ENCODE results near the gene EVA1C. TPM values are rescaled to one million over a fixed set of nuclear protein-coding genes. Genes with fewer than 3 reads are reported as not detected.

Gene EVA1C
- total RNA-seq, 2 experiments from 2014 or later = 11.1 to 12.7 TPM

DNA sequence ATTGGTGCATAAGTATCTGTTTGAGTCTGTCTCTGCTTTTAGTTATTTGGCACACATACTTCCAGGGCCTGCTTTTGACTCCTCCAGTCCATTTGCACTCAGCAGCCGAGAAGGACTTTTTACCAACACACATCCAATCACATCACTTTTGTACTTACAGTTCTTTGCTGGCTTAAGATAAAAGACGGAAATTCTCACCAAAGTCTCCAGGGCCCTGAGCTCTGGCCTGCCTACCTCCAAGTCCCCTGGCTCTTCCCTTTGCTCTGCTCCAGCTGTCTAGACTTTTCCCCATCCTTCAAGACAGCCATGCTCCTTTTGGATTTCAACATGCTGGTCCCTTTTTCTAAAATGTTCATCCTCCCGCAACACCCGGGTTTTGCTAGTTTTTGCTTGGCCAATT is 2.2 kb upstream of the EVA1C start:
- TF ChIP-seq, protein P1, sequence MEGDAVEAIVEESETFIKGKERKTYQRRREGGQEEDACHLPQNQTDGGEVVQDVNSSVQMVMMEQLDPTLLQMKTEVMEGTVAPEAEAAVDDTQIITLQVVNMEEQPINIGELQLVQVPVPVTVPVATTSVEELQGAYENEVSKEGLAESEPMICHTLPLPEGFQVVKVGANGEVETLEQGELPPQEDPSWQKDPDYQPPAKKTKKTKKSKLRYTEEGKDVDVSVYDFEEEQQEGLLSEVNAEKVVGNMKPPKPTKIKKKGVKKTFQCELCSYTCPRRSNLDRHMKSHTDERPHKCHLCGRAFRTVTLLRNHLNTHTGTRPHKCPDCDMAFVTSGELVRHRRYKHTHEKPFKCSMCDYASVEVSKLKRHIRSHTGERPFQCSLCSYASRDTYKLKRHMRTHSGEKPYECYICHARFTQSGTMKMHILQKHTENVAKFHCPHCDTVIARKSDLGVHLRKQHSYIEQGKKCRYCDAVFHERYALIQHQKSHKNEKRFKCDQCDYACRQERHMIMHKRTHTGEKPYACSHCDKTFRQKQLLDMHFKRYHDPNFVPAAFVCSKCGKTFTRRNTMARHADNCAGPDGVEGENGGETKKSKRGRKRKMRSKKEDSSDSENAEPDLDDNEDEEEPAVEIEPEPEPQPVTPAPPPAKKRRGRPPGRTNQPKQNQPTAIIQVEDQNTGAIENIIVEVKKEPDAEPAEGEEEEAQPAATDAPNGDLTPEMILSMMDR (IDR thresholded peaks at IDR 0.05) = no peak
- no peaks in the 10 kb centered on the region for H3K9me3 Mint-ChIP-seq
- Histone ChIP-seq H3K36me3 (ENCODE audit: insufficient read depth, low read length) (no peaks in the 10 kb centered on the region), H3K27ac (ENCODE audit: low read depth in 1 of 2, low read length in 2 of 2) (peak overlapping the region in 1 of 2 donors; percentile 3), H3K4me1 (ENCODE audit: insufficient read depth, low read length) (peaks cover 27% of the 10 kb centered on the region), H3K4me3 (ENCODE audit: low read length) (no peak overlapping the region), H3K27me3 (ENCODE audit: control insufficient read depth in 1 of 2, insufficient read depth in 2 of 2, low read length in 2 of 2) (no peaks in the 10 kb centered on the region), H3K9me3 (ENCODE audit: control insufficient read depth in 1 of 2, insufficient read depth in 1 of 2, low read length in 2 of 2) (no peaks in the 10 kb centered on the region)
- H3K27ac Mint-ChIP-seq = peak overlapping the region; percentile 72
- H3K27me3 Mint-ChIP-seq = no peaks in the 10 kb centered on the region
- ChIA-PET CTCF (no interaction called here), POLR2A (interaction anchor here (2.8 kb wide), 1 partner anchor 17 kb away, joined by 26 read pairs; the partner anchor contains the start of gene URB1)
- ATAC-seq (ENCODE audit: poor library complexity) (no peak), DNase-seq (no peak)
- peak overlapping the region; percentile 96 for H3K4me3 Mint-ChIP-seq
- H3K36me3 Mint-ChIP-seq (ENCODE audit: low read depth) = peaks cover 9% of the 10 kb centered on the region
- peaks cover 44% of the 10 kb centered on the region for H3K4me1 Mint-ChIP-seq (ENCODE audit: low read depth)
- intact Hi-C loops (cut with DNase I, micrococcal nuclease) = loop anchor here in 1 of 2 experiments (5.0 kb wide), 1 partner anchor 82 kb away; no protein-coding TSS in a partner anchor

DNA sequence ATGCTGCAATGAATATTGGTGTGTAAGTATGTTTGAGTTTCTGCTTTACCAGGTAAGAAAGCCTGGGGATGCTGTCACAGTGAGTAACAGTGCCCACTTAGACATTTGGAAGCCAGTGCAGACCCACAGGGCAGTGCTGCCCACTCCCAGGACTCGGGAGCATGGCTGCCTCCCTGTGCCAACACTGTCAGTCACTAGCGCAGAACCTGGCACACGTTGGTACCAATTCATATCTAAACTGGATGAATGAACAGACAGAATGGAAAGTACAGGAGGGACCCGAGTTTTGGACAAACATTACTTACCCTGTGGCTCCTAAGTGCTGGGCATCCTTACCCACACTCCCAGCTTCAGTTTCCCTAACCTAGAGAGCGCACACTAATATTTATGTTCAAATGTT is 1.6 kb upstream of the EVA1C start:
- Histone ChIP-seq H3K4me1 (ENCODE audit: insufficient read depth, low read length) (peaks cover 31% of the 10 kb centered on the region), H3K4me3 (ENCODE audit: low read length) (peak overlapping the region; percentile 96), H3K36me3 (ENCODE audit: insufficient read depth, low read length) (no peaks in the 10 kb centered on the region), H3K27me3 (ENCODE audit: control insufficient read depth in 1 of 2, insufficient read depth in 2 of 2, low read length in 2 of 2) (no peaks in the 10 kb centered on the region), H3K27ac (ENCODE audit: low read depth in 1 of 2, low read length in 2 of 2) (peak overlapping the region in 1 of 2 donors; percentile 96), H3K9me3 (ENCODE audit: control insufficient read depth in 1 of 2, insufficient read depth in 1 of 2, low read length in 2 of 2) (no peaks in the 10 kb centered on the region)
- ATAC-seq (ENCODE audit: poor library complexity) = no peak
- intact Hi-C loops (cut with DNase I, micrococcal nuclease) = loop anchor here (1.0 to 5.0 kb wide), 2 partner anchors 18 to 81 kb away; partner anchors contain the start of gene URB1 (in 1 of the 2)
- H3K36me3 Mint-ChIP-seq (ENCODE audit: low read depth) = peaks cover 9% of the 10 kb centered on the region
- H3K27me3 Mint-ChIP-seq = no peaks in the 10 kb centered on the region
- H3K4me1 Mint-ChIP-seq (ENCODE audit: low read depth) = peaks cover 51% of the 10 kb centered on the region
- ChIA-PET CTCF (interaction anchor here (4.9 kb wide), 1 partner anchor 189 kb away, joined by 19 read pairs; no protein-coding TSS in a partner anchor), POLR2A (interaction anchor here (1.0 to 4.4 kb wide), 7 partner anchors 8 to 361 kb away, joined by 3 to 52 read pairs (median 13); partner anchors contain the start of genes CFAP298, PAXBP1 and URB1)
- peak in 1 of 14 experiments; percentile 6 for DNase-seq
- peak overlapping the region; percentile 96 for H3K4me3 Mint-ChIP-seq
- H3K27ac Mint-ChIP-seq = peak overlapping the region; percentile 97
- no peaks in the 10 kb centered on the region for H3K9me3 Mint-ChIP-seq
- TF ChIP-seq, protein P1 (IDR thresholded peaks at IDR 0.05) = no peak

DNA sequence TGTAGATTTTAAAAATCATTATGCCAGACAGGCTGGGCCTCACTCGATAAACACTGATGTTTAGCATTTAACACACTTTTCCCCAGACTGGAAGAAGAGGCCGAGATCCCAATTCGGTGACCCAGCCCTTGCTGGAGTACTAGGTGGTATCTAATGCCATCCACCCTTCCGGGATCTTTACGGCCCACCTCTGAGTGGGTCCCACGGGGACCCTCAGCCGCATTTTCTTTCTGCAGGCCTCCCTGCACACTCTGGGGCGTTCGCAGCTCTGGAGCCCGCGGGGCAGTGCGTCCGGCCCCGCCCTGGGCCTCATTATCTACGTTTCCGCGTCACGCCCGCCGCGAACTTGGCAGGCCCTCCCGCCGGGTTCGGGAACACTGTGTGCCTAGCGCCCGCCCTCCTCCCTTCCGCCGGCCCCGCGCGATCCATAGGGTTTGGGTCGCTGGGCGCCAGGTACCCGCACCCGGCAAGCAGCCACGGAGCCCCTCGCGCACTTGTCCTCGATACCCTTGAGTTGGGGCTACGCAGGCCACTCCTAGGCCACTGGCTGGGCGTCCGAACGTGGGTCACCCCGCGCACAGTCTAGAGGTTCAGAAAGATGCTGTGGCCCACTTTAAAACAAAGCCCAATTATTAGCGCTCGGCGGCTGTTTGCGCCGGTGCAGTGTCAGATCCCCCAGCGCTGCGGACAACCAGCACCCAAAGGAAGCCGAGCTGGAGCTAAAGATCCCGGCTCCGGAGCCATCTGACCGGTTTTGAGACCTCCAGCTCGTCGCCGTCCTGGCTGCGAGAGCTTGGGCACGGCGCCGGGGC is 950 bp upstream of the EVA1C start:
- TF ChIP-seq, protein P1 (IDR thresholded peaks at IDR 0.05) = no peak
- peak overlapping the region; percentile 97 for H3K27ac Mint-ChIP-seq
- H3K36me3 Mint-ChIP-seq (ENCODE audit: low read depth) = peaks cover 9% of the 10 kb centered on the region
- H3K4me3 Mint-ChIP-seq = peak overlapping the region; percentile 96
- DNase-seq (peak; percentile 35 to 86 (median 59)), ATAC-seq (ENCODE audit: poor library complexity) (peak; percentile 45)
- H3K9me3 ChIP-seq (ENCODE audit: control insufficient read depth in 1 of 2, insufficient read depth in 1 of 2, low read length in 2 of 2) = no peaks in the 10 kb centered on the region
- intact Hi-C loops (cut with DNase I, micrococcal nuclease) = loop anchor here (1.0 to 5.0 kb wide), 3 partner anchors 18 to 157 kb away; partner anchors contain the start of gene URB1 (in 1 of the 2)
- H3K27me3 ChIP-seq (ENCODE audit: control insufficient read depth in 1 of 2, insufficient read depth in 2 of 2, low read length in 2 of 2) = no peaks in the 10 kb centered on the region
- ChIA-PET POLR2A (interaction anchor here (1.0 to 4.4 kb wide), 8 partner anchors 9 to 1068 kb away, joined by 3 to 52 read pairs (median 12); partner anchors contain the start of genes CFAP298, PAXBP1, TMEM50B and URB1), CTCF (interaction anchor here (1.4 to 4.9 kb wide), 2 partner anchors 8 to 189 kb away, joined by 3 to 19 read pairs; no protein-coding TSS in a partner anchor)
- no peaks in the 10 kb centered on the region for H3K9me3 Mint-ChIP-seq
- peak overlapping the region; percentile 64 to 96 for H3K27ac ChIP-seq (ENCODE audit: low read depth in 1 of 2, low read length in 2 of 2)
- peak overlapping the region; percentile 96 for H3K4me3 ChIP-seq (ENCODE audit: low read length)
- peaks cover 31% of the 10 kb centered on the region for H3K4me1 ChIP-seq (ENCODE audit: insufficient read depth, low read length)
- peaks cover 52% of the 10 kb centered on the region for H3K4me1 Mint-ChIP-seq (ENCODE audit: low read depth)
- no peaks in the 10 kb centered on the region for H3K36me3 ChIP-seq (ENCODE audit: insufficient read depth, low read length)
- no peaks in the 10 kb centered on the region for H3K27me3 Mint-ChIP-seq
